GM19397 (cell line): ENCODE results near the gene ITGA2B.
"Not testable (repeated sequence)": the region's sequence is repeated elsewhere in the genome, so short reads cannot be mapped to it uniquely, and the experiment has no call there.

Experiments
- ATAC-seq: cut with Tn5 transposase; IDR thresholded peaks from one replicate; pipeline ENCODE4 v1.9.1; 2021; ENCODE audit warnings: mild to moderate bottlenecking, moderate library complexity; ENCODE audit not compliant: unreplicated experiment

The ITGA2B gene

GRCh38 chr17:44333371-44333770 lies 56.1 kb downstream of the ITGA2B start:
- ATAC-seq: no peak

- ATAC-seq: no peak
Measured at GRCh38 chr17:44331249-44331760, 58.1 kb downstream of the ITGA2B start.

DNA sequence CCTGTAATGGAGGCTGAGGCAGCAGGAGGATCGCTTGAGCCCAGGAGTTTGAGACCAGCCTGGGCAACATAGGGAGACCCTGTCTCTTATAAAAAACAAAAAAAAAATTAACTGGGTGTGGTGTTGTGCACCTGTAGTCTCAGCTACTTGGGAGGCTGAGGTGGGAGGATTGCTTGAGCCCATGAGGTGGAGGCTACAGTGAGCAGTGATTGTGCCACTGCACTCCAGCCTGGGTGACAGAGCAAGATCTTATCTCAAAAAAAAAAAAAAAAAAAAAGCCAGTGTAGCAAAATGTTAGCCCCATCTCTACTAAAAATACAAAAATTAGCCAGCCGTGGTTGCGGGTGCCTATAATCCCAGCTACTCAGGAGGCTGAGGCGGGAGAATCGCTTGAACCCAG lies 59.2 kb downstream of the ITGA2B start:
- not testable (repeated sequence) for ATAC-seq

DNA sequence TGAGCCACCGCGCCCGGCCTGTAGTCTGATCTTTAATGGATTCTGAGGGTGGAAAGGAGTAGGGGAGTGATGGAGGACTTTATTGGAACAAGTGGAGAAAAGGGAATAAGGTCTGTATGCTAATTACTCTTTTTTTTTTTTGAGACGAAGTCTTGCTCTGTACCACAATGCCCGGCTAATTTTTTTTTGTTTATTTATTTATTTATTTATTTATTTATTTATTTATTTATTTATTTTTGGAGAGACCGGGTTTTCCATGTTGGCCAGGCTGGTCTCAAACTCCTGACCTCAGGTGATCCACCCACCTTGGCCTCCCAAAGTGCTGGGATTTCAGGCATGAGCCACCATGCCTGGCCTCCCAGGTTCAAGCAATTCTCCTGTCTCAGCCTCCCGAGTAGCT lies 59.9 kb downstream of the ITGA2B start:
- not testable (repeated sequence) for ATAC-seq

GRCh38 chr17:44327715-44328449 lies 61.6 kb downstream of the ITGA2B start:
- ATAC-seq: no peak

DNA sequence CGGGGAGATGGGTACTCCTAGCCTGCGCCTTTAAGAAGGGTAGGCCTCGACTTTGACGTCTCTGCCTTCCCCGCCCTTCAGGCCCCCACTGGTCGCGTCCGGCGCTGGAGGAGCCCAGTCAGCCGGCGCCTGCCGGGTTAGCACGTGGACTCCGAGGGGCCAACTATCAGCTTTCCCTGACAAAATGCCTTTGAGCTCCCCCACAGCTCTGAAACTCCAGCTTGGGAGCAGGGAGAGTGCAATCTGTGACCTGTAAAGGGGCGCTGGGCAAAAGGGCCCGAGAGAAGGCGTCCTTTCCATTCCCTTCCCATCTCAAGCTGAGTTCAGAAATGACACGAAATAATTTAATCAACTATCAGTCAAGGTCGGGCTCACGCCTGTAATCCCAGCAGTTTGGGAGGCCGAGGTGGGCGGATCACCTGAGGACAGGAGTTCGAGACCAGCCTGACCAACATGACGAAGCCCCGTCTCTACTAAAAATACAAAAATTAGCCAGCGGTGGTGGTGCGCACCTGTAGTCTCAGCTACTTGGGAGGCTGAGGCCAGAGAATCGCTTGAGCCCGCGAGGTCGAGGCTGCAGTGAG lies 62.5 kb downstream of the ITGA2B start:
- peak; percentile 46 for ATAC-seq

DNA sequence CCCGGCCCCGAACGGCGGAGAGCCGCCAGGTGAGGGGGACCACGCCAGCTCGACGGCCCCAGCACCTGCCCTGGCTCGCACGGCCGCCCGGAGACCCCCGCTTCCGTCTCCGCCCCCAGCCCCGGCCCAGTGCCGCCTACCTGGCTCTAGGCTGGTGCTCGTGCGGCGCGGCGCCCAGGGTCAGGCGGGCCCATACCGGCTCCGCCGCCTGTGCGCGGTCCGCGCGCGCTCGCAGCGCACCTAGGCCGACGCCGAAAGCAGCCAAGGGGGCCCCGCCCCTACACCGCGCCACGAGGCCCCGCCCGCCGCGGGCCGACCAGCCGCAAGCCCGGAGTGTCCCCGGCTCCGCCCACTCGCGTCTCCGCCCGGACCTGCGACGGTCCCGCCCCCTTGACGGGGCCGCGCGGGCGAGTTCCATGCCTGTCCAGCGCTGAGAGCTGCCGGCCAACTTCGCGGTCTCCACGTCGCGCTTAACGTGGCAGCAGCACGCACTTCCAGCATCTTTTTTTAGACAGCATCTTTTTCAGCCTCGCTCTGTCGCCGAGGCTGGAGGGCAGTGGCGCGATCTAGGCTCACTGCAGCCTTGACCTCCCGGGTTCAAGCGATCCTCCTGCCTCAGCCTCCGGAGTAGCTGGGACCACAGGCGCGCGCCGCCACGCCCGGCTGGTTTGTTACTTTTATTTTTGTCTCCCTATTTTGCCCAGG lies 64.7 kb downstream of the ITGA2B start, which contains the start of gene SLC25A39:
SLC25A39 (minus strand) TSS at position 253 of the 705 bp plus-strand sequence. CDS start 1,261 bp downstream, outside the sequence.
- ATAC-seq: peak; percentile 80

DNA sequence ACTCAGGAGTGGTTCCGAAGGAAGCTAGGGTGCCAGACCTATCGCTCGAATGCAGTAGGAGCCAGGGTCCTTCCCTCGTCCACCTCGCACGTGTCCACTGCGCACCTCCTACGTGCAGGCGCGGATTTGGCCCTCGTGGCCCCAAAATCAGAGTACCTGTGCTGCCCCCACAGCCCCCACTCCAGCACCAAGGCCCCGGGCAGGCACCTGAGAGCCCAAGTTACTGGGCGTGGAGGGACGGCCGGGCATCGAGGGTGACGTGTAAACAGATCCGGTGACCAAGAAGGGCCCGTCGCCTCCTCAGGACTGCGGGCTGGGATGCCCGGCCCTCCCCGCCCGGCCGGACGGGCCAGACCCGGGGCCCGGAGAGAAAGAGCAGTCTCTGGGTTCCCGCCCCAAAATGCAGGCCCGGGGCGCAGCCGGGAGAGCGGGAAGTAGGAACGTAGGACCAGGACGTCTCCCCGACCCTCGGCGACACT lies 65.3 kb downstream of the ITGA2B start:
- ATAC-seq: peak; percentile 0

- no peak for ATAC-seq
Measured at GRCh38 chr17:44323359-44324091, 65.9 kb downstream of the ITGA2B start.

- no peak for ATAC-seq
Measured at GRCh38 chr17:44322236-44322895, 67.1 kb downstream of the ITGA2B start.
